Fibroblast of the aortic adventitia (primary cell): Measurements from ENCODE around the gene ANKIB1. TPM values are rescaled to one million over a fixed set of nuclear protein-coding genes. Genes with fewer than 3 reads are reported as not detected.

Source experiments
- DNase-seq: peaks from one replicate; pipeline ENCODE4 v3.0.0-alpha.2; 2010; ENCODE audit warnings: low read depth
- H3K4me3 ChIP-seq: 2 replicates; pipeline ENCODE4 v1.5.1; 2011; ENCODE audit warnings: low read depth, mild to moderate bottlenecking, control low read depth, low read length, moderate library complexity
- total RNA-seq: library from RNA; depleted of rRNA; stranded (reverse); fragments of >200 nt; gene quantifications from 2 replicates; pipeline ENCODE4 v1.2.3, GENCODE V29; 2012; ENCODE audit warnings: low replicate concordance
- TF ChIP-seq, protein P1 (sequence below): IDR thresholded peaks from 2 replicates; pipeline ENCODE4 v1.5.1; 2011; ENCODE audit warnings: mild to moderate bottlenecking, low read length, control low read depth, inconsistent platforms; ENCODE audit not compliant: insufficient read depth

Gene ANKIB1
- total RNA-seq, 1 donor, result 75.8 TPM

DNA sequence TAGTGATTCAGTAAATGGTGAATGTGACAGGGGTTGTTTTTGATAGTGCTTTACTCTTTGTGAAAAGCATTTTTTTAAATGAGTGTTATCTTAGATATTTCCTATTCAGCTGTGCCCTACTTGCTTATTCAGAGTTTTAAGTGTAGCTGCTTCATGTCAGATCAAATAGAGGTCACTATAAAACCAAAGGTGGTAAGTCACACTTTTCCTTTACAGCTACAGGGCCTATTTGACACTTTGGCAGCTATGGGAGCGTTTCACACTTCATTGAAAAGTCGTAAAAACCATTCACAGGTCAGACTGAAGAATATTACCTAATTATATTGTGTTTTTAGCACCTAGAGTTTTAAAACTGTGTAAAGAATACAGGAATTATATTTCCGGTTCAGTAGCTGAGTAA, 67.3 kb downstream of the ANKIB1 start:
- TF ChIP-seq, protein P1, sequence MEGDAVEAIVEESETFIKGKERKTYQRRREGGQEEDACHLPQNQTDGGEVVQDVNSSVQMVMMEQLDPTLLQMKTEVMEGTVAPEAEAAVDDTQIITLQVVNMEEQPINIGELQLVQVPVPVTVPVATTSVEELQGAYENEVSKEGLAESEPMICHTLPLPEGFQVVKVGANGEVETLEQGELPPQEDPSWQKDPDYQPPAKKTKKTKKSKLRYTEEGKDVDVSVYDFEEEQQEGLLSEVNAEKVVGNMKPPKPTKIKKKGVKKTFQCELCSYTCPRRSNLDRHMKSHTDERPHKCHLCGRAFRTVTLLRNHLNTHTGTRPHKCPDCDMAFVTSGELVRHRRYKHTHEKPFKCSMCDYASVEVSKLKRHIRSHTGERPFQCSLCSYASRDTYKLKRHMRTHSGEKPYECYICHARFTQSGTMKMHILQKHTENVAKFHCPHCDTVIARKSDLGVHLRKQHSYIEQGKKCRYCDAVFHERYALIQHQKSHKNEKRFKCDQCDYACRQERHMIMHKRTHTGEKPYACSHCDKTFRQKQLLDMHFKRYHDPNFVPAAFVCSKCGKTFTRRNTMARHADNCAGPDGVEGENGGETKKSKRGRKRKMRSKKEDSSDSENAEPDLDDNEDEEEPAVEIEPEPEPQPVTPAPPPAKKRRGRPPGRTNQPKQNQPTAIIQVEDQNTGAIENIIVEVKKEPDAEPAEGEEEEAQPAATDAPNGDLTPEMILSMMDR, result no peak
- no peak for DNase-seq
- no peak overlapping the region for H3K4me3 ChIP-seq

DNA sequence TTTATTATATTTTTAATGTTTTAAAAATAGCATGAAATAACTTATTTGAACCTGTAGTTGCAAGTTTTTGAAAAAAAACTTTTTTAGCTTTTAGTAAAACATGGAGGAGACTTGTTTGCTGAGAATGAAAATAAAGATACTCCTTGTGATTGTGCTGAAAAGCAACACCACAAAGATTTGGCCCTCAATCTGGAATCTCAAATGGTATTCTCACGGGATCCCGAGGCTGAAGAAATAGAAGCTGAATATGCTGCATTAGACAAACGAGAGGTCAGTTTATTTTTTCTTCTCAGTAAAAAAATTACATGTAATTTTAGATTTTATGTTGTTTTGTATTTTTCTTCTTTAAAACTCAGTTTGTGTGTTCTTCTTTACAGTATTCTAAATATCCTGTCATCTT, 73.5 kb downstream of the ANKIB1 start:
- H3K4me3 ChIP-seq, result no peak overlapping the region
- DNase-seq, result no peak
- TF ChIP-seq, protein P1, result no peak

DNA sequence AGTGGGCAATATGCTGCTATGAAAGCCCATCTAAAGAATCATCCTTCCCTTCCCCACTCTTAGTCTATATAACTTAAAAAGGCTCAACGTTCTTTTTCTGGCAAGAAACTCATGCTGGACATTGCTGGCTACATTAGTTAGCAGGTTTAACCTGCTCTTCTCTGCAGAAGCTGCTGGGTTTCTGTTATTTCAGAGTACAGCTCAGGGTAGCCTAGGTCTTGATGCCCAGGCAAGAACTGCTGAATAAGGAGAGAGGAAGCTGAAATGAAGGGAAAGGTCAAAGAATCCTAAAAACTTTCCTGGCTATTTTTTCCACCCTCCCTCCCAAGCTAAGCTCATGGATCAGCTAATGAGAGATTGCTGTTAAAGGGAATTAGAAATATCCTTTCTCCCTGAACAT, 79.4 kb downstream of the ANKIB1 start:
- DNase-seq, result no peak

DNA sequence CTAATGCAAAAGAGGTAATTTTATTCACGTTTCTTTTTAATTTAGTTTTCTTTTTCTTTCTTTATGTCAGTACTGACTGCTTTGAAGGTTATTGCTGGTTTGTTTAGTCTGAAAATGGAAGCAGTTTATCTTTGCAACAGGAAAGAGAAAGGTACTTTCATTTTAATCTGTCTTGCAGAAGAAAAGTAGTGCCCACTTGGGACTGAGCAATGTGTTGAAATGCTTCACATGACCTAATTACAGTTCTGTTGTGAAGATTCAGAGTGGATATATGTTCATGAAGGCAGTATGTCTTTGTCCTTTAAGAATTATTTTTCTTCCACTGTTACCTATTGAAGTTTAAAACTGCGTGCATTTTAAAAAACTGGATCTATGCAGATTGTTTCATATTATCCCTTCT, 80.1 kb downstream of the ANKIB1 start:
- DNase-seq, result peak; percentile 18
- H3K4me3 ChIP-seq, result no peak overlapping the region
- TF ChIP-seq, protein P1, result no peak

More for the DNA sequence above, 79.4 kb downstream of the ANKIB1 start:
- TF ChIP-seq, protein P1, result no peak
- no peak overlapping the region for H3K4me3 ChIP-seq

DNA sequence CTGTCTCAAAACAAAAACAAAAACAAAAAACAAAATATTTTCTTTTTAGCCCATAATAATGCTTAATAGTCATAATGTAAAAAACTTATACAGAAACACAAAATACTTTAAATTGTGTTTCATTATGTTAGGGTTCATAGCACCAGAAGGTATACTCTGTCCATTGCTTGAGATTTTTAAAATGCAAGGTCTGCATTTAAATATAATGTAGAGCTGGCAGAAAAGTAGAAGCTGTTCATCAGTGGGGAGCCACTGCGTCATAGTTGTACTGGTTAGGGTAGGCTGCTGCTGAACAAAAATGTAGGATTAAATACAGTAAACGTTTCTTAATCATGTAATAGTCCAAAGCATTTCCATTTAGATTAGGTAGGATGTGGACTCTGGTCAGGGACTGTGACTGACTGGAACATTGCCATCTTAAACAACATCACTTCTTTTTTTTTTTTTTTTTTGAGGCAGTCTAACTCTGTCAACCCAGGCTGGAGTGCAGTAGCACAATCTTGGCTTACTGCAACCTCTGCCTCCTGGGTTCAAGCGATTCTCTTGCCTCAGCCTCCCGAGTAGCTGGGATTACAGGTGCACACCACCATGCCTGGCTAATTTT, 85.2 kb downstream of the ANKIB1 start:
- TF ChIP-seq, protein P1, result no peak
- H3K4me3 ChIP-seq, result no peak overlapping the region
- DNase-seq, result no peak

DNA sequence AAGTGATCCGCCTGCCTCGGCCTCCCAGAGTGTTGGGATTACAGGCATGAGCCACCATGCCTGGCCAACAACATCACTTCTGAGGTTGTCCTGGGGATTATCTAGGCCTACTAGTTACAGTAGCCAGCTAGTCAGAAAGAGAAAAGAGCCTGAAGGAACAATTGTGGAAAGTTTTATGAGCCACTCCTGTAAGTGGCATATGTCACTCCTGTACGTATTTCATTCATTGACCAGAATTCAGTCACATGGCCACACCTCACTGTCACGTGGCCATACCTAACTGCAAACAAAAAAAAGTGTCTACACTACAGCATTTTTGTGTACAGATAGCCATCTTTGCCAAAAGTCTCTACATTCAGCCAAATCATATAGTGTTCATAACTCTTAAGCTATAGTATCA, 85.7 kb downstream of the ANKIB1 start:
- H3K4me3 ChIP-seq, result no peak overlapping the region
- TF ChIP-seq, protein P1, result no peak
- no peak for DNase-seq

DNA sequence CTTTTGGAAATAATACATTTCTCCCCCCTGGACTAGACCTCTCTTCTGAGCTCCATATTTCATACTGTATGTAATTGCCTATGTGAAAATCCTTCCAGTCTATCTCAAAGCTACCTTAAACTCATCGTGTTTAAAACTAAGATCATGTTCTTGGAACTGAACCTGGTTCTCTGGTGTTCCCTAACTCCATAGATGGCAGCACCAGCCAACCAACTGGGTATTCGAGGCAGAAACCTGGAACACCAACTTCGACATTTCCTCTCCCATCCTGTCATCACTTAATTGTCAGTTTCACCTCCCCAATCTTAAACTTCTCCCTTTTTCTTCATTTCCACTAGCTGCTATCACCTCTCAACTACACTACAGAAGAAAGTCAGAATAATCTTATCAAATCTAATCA, 87.0 kb downstream of the ANKIB1 start:
- H3K4me3 ChIP-seq, result no peak overlapping the region
- no peak for DNase-seq
- TF ChIP-seq, protein P1, result no peak
